ENCODE data around the gene RHOBTB1.

Gene RHOBTB1

GRCh38 chr10:60906411-60906810 is 37.6 kb downstream of the RHOBTB1 start:
- CTCF ChIA-PET, result no interaction called here
- POLR2A ChIA-PET, result no interaction called here
- DNase-seq (ENCODE audit: extremely low spot score), result no peak
- TF ChIP-seq FOXK2 (IDR thresholded peaks at IDR 0.05) (no peak), ELF4 (IDR thresholded peaks at IDR 0.05) (no peak), NFRKB (IDR thresholded peaks at IDR 0.05) (no peak), SP1 (IDR thresholded peaks at IDR 0.05) (no peak), FOXM1 (IDR thresholded peaks at IDR 0.05; ENCODE audit: borderline replicate concordance) (no peak), BHLHE40 (IDR thresholded peaks at IDR 0.05; ENCODE audit: borderline replicate concordance) (no peak)

- POLR2A ChIA-PET, result no interaction called here
- TF ChIP-seq SUZ12 (IDR thresholded peaks at IDR 0.05), result no peak
- no peak for TF ChIP-seq ARNT (IDR thresholded peaks at IDR 0.05)
- TF ChIP-seq HDGF (IDR thresholded peaks at IDR 0.05; ENCODE audit: borderline replicate concordance), result no peak
- CTCF ChIA-PET, result no interaction called here
Measured at GRCh38 chr10:60905580-60905979, 38.4 kb downstream of the RHOBTB1 start.

DNA sequence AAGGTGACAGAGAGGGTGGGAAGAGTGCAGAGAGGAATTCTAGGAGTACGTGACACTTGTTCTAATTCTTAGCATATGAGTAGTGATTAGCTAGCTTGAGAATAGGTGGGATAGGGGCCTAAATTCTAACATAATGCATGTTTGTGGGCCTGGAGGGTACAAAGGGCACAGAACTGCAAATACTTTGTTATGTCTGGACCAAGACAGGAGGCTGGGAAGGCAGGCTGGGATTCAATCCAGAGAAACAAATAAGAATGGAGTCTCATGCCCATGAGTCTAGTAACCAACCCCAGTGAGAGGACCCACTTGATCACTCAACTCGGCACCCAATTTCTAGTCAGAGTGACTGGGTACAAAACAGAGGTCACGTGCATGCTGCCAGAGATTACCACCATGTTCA is 40.9 kb downstream of the RHOBTB1 start:
- no peak for DNase-seq (ENCODE audit: extremely low spot score)
- TF ChIP-seq SUZ12 (IDR thresholded peaks at IDR 0.05) (no peak), LEF1 (IDR thresholded peaks at IDR 0.05; ENCODE audit: borderline replicate concordance) (no peak), NFRKB (IDR thresholded peaks at IDR 0.05) (no peak), TARDBP (IDR thresholded peaks at IDR 0.05) (no peak), FOXK2 (IDR thresholded peaks at IDR 0.05) (no peak), CTBP1 (IDR thresholded peaks at IDR 0.05; ENCODE audit: borderline replicate concordance) (no peak), HDGF (IDR thresholded peaks at IDR 0.05; ENCODE audit: borderline replicate concordance) (no peak), FOXM1 (IDR thresholded peaks at IDR 0.05; ENCODE audit: borderline replicate concordance) (no peak), ARNT (IDR thresholded peaks at IDR 0.05) (no peak), ELF4 (IDR thresholded peaks at IDR 0.05) (no peak)
- ChIA-PET CTCF (interaction anchor here (0.7 kb wide), 1 partner anchor 900 kb away, joined by 4 read pairs; no protein-coding TSS in a partner anchor), POLR2A (no interaction called here)

More at GRCh38 chr10:60905580-60905979, 38.4 kb downstream of the RHOBTB1 start:
- DNase-seq (ENCODE audit: extremely low spot score), result no peak

DNA sequence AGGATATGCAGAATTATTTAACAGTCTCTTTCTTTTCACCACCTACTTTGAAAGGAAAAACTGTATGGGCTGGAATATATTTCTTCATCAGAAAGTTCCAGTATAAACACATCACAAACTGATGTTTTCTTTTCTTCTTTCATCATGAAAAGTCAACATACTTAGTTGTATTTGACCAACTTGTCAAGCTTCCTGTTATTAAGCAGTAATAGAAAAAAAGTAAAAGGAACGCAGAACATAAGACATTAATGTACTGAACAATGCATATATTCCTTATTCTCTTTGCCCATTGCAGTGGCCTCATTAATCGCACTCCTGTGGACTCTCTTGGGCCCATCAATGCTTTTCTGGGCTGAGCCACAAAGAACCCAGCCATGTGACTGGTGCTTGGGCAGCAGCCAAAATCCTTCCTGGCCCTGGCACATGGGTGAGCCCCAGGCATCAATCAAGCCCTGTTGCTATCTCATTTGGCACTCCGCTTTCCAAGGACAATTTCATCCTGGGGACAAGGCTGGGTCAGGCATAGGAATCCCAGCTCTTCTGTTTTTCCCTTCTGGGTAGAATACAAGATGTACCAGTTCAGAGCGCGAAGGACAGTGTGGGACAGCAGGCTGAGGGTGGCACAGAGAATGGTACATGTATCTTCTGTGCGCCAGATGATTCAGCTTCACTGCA is 42.3 kb downstream of the RHOBTB1 start:
- ChIA-PET POLR2A (no interaction called here), CTCF (no interaction called here)
- DNase-seq (ENCODE audit: extremely low spot score), result no peak

GRCh38 chr10:60899266-60899665 is 44.7 kb downstream of the RHOBTB1 start:
- TF ChIP-seq FOXM1 (IDR thresholded peaks at IDR 0.05; ENCODE audit: borderline replicate concordance) (no peak), CTBP1 (IDR thresholded peaks at IDR 0.05; ENCODE audit: borderline replicate concordance) (no peak), SP1 (IDR thresholded peaks at IDR 0.05) (no peak), ARNT (IDR thresholded peaks at IDR 0.05) (no peak), FOXK2 (IDR thresholded peaks at IDR 0.05) (no peak), FOXA1 (IDR thresholded peaks at IDR 0.05) (no peak), L3MBTL2 (conservative IDR thresholded peaks at IDR 0.05) (no peak), HDGF (IDR thresholded peaks at IDR 0.05; ENCODE audit: borderline replicate concordance) (no peak), ZNF384 (IDR thresholded peaks at IDR 0.05) (no peak), ELF4 (IDR thresholded peaks at IDR 0.05) (no peak), SUZ12 (IDR thresholded peaks at IDR 0.05) (no peak), BHLHE40 (IDR thresholded peaks at IDR 0.05; ENCODE audit: borderline replicate concordance) (no peak)
- CTCF ChIA-PET, result no interaction called here
- POLR2A ChIA-PET, result no interaction called here
- no peak for DNase-seq (ENCODE audit: extremely low spot score)

More for the DNA sequence above, 42.3 kb downstream of the RHOBTB1 start:
- TF ChIP-seq ZNF384 (IDR thresholded peaks at IDR 0.05) (no peak), SUZ12 (IDR thresholded peaks at IDR 0.05) (no peak), HDGF (IDR thresholded peaks at IDR 0.05; ENCODE audit: borderline replicate concordance) (no peak), SP1 (IDR thresholded peaks at IDR 0.05) (no peak), CTBP1 (IDR thresholded peaks at IDR 0.05; ENCODE audit: borderline replicate concordance) (no peak), NFRKB (IDR thresholded peaks at IDR 0.05) (no peak), TARDBP (IDR thresholded peaks at IDR 0.05) (no peak), ELF4 (IDR thresholded peaks at IDR 0.05) (no peak), L3MBTL2 (conservative IDR thresholded peaks at IDR 0.05) (no peak), ARNT (IDR thresholded peaks at IDR 0.05) (no peak), FOXM1 (IDR thresholded peaks at IDR 0.05; ENCODE audit: borderline replicate concordance) (no peak), FOXK2 (IDR thresholded peaks at IDR 0.05) (no peak)
- TF ChIP-seq, protein P1, sequence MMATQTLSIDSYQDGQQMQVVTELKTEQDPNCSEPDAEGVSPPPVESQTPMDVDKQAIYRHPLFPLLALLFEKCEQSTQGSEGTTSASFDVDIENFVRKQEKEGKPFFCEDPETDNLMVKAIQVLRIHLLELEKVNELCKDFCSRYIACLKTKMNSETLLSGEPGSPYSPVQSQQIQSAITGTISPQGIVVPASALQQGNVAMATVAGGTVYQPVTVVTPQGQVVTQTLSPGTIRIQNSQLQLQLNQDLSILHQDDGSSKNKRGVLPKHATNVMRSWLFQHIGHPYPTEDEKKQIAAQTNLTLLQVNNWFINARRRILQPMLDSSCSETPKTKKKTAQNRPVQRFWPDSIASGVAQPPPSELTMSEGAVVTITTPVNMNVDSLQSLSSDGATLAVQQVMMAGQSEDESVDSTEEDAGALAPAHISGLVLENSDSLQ (IDR thresholded peaks at IDR 0.05), result no peak

- POLR2A ChIA-PET, result no interaction called here
- no peak for DNase-seq (ENCODE audit: extremely low spot score)
- CTCF ChIA-PET, result no interaction called here
- TF ChIP-seq ELF4 (IDR thresholded peaks at IDR 0.05), result no peak
- TF ChIP-seq HDGF (IDR thresholded peaks at IDR 0.05; ENCODE audit: borderline replicate concordance), result no peak
- TF ChIP-seq L3MBTL2 (conservative IDR thresholded peaks at IDR 0.05), result no peak
- no peak for TF ChIP-seq TARDBP (IDR thresholded peaks at IDR 0.05)
- no peak for TF ChIP-seq LEF1 (IDR thresholded peaks at IDR 0.05; ENCODE audit: borderline replicate concordance)
- TF ChIP-seq, protein P1 (IDR thresholded peaks at IDR 0.05), result no peak
- no peak for TF ChIP-seq FOXK2 (IDR thresholded peaks at IDR 0.05)
- TF ChIP-seq SP1 (IDR thresholded peaks at IDR 0.05), result no peak
- no peak for TF ChIP-seq ARNT (IDR thresholded peaks at IDR 0.05)
- no peak for TF ChIP-seq BHLHE40 (IDR thresholded peaks at IDR 0.05; ENCODE audit: borderline replicate concordance)
- no peak for TF ChIP-seq NFRKB (IDR thresholded peaks at IDR 0.05)
- no peak for TF ChIP-seq CTBP1 (IDR thresholded peaks at IDR 0.05; ENCODE audit: borderline replicate concordance)
- TF ChIP-seq ZNF384 (IDR thresholded peaks at IDR 0.05), result no peak
- TF ChIP-seq FOXM1 (IDR thresholded peaks at IDR 0.05; ENCODE audit: borderline replicate concordance), result no peak
Measured at GRCh38 chr10:60898321-60898720, 45.7 kb downstream of the RHOBTB1 start.

DNA sequence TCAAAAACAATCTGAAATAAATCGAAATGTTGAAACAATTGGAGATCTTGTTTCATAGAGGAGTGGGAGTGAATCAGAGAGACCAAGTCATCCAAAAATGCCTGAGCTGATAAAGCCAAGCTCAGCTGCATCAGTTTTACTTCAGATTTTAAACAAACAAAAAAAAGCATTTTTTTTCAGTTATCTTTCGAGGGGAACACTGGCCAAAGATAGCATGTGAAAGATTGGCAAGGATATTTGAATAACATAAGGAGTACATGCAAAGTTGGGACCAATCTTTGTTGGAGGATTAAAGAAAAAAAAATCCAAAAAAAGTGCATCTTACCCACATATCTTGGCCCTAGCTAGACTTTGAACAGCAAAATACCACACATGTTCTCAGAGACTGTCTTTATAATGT is 47.2 kb downstream of the RHOBTB1 start:
- no peak for DNase-seq (ENCODE audit: extremely low spot score)
- CTCF ChIA-PET, result no interaction called here
- POLR2A ChIA-PET, result no interaction called here
- TF ChIP-seq HDGF (IDR thresholded peaks at IDR 0.05; ENCODE audit: borderline replicate concordance) (no peak), BHLHE40 (IDR thresholded peaks at IDR 0.05; ENCODE audit: borderline replicate concordance) (no peak), SP1 (IDR thresholded peaks at IDR 0.05) (no peak)
